H1 (cell line): ENCODE results near the gene STEAP1B. TPM values are rescaled to one million over a fixed set of nuclear protein-coding genes. Genes with fewer than 3 reads are reported as not detected.

Experiments used
- CHD7 ChIP-seq: fragments of 300-600 bp; sonication (generic); IDR thresholded peaks from 2 replicates; pipeline ENCODE4 v1.7.1; 2012; ENCODE audit warnings: low read length, moderate library complexity, mild to moderate bottlenecking, inconsistent platforms; ENCODE audit not compliant: insufficient replicate concordance
- CREB1 ChIP-seq: IDR thresholded peaks from 2 replicates; pipeline ENCODE4 v1.6.1; 2012; ENCODE audit warnings: inconsistent platforms
- KDM4A ChIP-seq: IDR thresholded peaks from one replicate; pipeline ENCODE4 v1.7.1; 2012; ENCODE audit warnings: low read depth, mild to moderate bottlenecking, moderate library complexity, low read length, inconsistent platforms; ENCODE audit not compliant: severe bottlenecking
- TCF12 ChIP-seq: IDR thresholded peaks from 2 replicates; pipeline ENCODE4 v1.6.1; 2011; ENCODE audit warnings: low read depth, mild to moderate bottlenecking, low read length
- ZNF274 ChIP-seq: IDR thresholded peaks from 2 replicates; pipeline ENCODE4 v1.7.0; 2012; ENCODE audit warnings: low read length, borderline replicate concordance; ENCODE audit errors: extremely low read depth
- polyA plus RNA-seq, 7 experiments: library from polyadenylated mRNA; depleted of rRNA in 3 of 7; stranded (reverse) in 5 of 7; unstranded in 2 of 7; fragments of >200 nt in 5 of 7; fragments of 200-250 nt in 2 of 7; gene quantifications; 1 replicate in 5 of 7; 2 replicates in 1 of 7; 4 replicates in 1 of 7; pipeline versions ENCODE4 v1.2.1 to v1.2.3, GENCODE V29; 2011 to 2013; ENCODE audit warnings: missing spikeins in 2 of 7, mixed read lengths in 2 of 7
- total RNA-seq: library from RNA; stranded (reverse); fragmentation: NEBNext Ultra II Directional; extraction: Animal tissue kit (Norgen Biotek cat#: 25700); gene quantifications from 2 replicates; pipeline ENCODE4 v1.2.1, GENCODE V29; 2021

STEAP1B gene
- total and polyA plus RNA-seq, 2 of the 8 experiments (the other 6 are each of a cell fraction or from before 2014, with no cell fraction given), result 5.4 to 8.7 TPM

- TF ChIP-seq CHD7 (no peak), ZNF274 (no peak), KDM4A (no peak), TCF12 (no peak), CREB1 (no peak)
Observed at GRCh38 chr7:22447762-22448161, 52.2 kb downstream of the STEAP1B start (continued).
